Gastrocnemius medialis (tissue), 4 donors: ENCODE measurements around the gene SLC30A7. TPM values are rescaled to one million over a fixed set of nuclear protein-coding genes. Genes with fewer than 3 reads are reported as not detected.

Experiments
- ATAC-seq, 2 donors: fragments of 150-250 bp; one replicate each; pipeline ENCODE4 v1.9.1; 2016
- DNase-seq, 2 donors: peaks; one replicate each; pipeline ENCODE4 v3.0.0-alpha.2; 2019
- H3K27ac ChIP-seq, 4 donors: fragments of 200-600 bp; sonication (generic); 1 replicate in 1 of 4; 2 replicates in 3 of 4; pipeline ENCODE4 v1.5.1; 2016 to 2018; ENCODE audit warnings: mild to moderate bottlenecking in 2 of 4, moderate library complexity in 1 of 4
- H3K27me3 ChIP-seq, 3 donors: fragments of 200-600 bp; sonication (generic) in 2 of 3; 1 replicate in 1 of 3; 2 replicates in 2 of 3; pipeline versions ENCODE4 v1.5.1 to v1.6.0; 2016 to 2019; ENCODE audit warnings: mild to moderate bottlenecking in 1 of 3, moderate library complexity in 1 of 3
- H3K36me3 ChIP-seq, 2 donors: fragments of 200-600 bp; sonication (generic) in 1 of 2; one replicate each; pipeline ENCODE4 v1.5.1; 2017 to 2018
- H3K4me1 ChIP-seq, 2 donors: fragments of 200-600 bp; sonication (generic) in 1 of 2; one replicate each; pipeline ENCODE4 v1.5.1; 2016 to 2017; ENCODE audit warnings: mild to moderate bottlenecking in 2 of 2
- H3K4me3 ChIP-seq, 4 donors: fragments of 200-600 bp; sonication (generic) in 3 of 4; 1 replicate in 1 of 4; 2 replicates in 3 of 4; pipeline ENCODE4 v1.5.1; 2016 to 2019; ENCODE audit warnings: mild to moderate bottlenecking in 2 of 4
- H3K9me3 ChIP-seq, 3 donors: fragments of 200-600 bp; sonication (generic) in 2 of 3; 1 replicate in 1 of 3; 2 replicates in 2 of 3; pipeline ENCODE4 v1.5.1; 2016 to 2019
- POLR2A ChIP-seq, 2 donors: fragments of 450-650 bp; IDR thresholded peaks; one replicate each; pipeline ENCODE4 v1.6.1; 2017; ENCODE audit warnings: antibody characterized with exemption in 2 of 2, mild to moderate bottlenecking in 2 of 2, moderate library complexity in 2 of 2
- in situ Hi-C, 4 donors: fragments of 200-750 bp; cut with MboI; loops; one replicate each; pipeline versions ENCODE4 v1.15.0 to v1.8.0; 2017; ENCODE audit warnings: low sequenced_read_pairs in 4 of 4
- intact Hi-C: fragments of 100-400 bp; cut with DNase I; formaldehyde crosslinking; loops from one replicate; pipeline ENCODE4 v1.15.1; 2023; ENCODE audit warnings: low total_unique reads
- total RNA-seq, 4 donors: library from RNA; depleted of rRNA; stranded (reverse); fragments of >200 nt; gene quantifications; one replicate each; pipeline versions ENCODE4 v1.1.0 to v1.2.3, GENCODE V29; 2016
- TF ChIP-seq, protein P1 (sequence below), 5 experiments: fragments of 450-650 bp in 3 of 5; fragments of 200-600 bp in 2 of 5; sonication (generic) in 2 of 5; IDR thresholded peaks in 4 of 5; conservative IDR thresholded peaks in 1 of 5; 1 replicate in 4 of 5; 2 replicates in 1 of 5; pipeline ENCODE4 v1.5.1; 2016 to 2019; ENCODE audit warnings: antibody characterized with exemption in 5 of 5, mild to moderate bottlenecking in 3 of 5, moderate library complexity in 3 of 5

Gene SLC30A7
- total RNA-seq, 4 donors from 2014 or later: 1.5 to 6.2 (median 3.5) TPM

DNA sequence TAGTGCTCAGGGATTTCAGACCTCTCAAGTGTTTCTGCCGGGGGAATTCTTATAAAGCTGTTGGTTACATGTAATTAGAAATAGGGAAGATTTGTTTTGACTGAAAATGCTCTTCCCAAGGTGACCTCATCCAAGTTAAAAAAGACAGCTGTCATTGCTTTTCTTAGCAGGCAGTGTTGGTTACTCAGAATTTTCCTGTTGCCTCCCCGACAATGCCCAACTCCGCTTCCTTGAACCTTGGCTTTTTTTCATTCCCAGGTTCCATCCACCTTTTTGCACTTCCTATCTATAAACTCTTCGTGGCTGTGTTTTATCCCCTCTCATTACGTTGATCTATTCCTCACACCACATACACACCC is 130.5 kb downstream of the SLC30A7 start:
- in situ Hi-C loops: no loop called here

DNA sequence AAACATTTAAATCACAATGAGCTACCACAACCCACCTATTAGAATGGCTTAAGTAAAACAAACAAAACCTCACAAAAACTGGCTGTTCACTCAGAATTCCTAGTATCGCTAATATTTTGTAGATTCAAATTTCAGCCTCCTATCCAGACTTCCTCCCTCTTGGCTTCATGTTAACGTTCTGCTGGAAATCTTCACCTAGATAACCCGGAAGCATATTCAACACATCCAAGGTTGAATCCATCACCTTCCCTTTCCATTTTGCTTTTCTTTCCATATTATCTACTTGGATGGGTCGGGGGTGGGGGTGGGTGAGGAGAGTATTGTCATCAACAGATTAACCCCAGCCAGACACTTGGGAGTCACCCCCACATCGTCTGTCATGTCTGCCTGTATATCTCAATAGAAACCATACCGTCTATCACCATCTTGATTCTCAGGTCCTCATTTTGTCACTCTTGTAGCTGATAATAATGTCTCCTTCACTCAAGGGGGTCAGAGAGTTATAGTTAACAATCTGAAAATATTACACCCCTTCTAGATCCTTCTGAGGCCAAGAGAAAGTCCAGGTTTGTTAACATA is 131.4 kb downstream of the SLC30A7 start:
- H3K36me3 ChIP-seq: no peaks in the 10 kb centered on the region
- TF ChIP-seq, protein P1, sequence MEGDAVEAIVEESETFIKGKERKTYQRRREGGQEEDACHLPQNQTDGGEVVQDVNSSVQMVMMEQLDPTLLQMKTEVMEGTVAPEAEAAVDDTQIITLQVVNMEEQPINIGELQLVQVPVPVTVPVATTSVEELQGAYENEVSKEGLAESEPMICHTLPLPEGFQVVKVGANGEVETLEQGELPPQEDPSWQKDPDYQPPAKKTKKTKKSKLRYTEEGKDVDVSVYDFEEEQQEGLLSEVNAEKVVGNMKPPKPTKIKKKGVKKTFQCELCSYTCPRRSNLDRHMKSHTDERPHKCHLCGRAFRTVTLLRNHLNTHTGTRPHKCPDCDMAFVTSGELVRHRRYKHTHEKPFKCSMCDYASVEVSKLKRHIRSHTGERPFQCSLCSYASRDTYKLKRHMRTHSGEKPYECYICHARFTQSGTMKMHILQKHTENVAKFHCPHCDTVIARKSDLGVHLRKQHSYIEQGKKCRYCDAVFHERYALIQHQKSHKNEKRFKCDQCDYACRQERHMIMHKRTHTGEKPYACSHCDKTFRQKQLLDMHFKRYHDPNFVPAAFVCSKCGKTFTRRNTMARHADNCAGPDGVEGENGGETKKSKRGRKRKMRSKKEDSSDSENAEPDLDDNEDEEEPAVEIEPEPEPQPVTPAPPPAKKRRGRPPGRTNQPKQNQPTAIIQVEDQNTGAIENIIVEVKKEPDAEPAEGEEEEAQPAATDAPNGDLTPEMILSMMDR (IDR thresholded peaks at IDR 0.05 in 4 of 5, conservative IDR thresholded peaks at IDR 0.05 in 1 of 5): no peak
- TF ChIP-seq POLR2A (IDR thresholded peaks at IDR 0.05): no peak
- H3K4me3 ChIP-seq: no peak overlapping the region
- no peaks in the 10 kb centered on the region for H3K9me3 ChIP-seq
- ATAC-seq (no peak), DNase-seq (no peak)
- peaks cover 22 to 29% of the 10 kb centered on the region in 2 donors for H3K4me1 ChIP-seq
- H3K27me3 ChIP-seq: no peaks in the 10 kb centered on the region
- in situ Hi-C loops: no loop called here
- intact Hi-C loops: loop anchor here (5.0 kb wide), 1 partner anchor 210 kb away; the partner anchor contains the start of gene S1PR1
- peak overlapping the region in 2 of 4 donors; percentile 93 to 95 for H3K27ac ChIP-seq

More for the DNA sequence above, 130.5 kb downstream of the SLC30A7 start:
- no peaks in the 10 kb centered on the region for H3K9me3 ChIP-seq
- H3K4me3 ChIP-seq: peak overlapping the region; percentile 73 to 87 (median 82)
- TF ChIP-seq, protein P1 (IDR thresholded peaks at IDR 0.05 in 4 of 5, conservative IDR thresholded peaks at IDR 0.05 in 1 of 5): no peak
- TF ChIP-seq POLR2A (IDR thresholded peaks at IDR 0.05): no peak
- H3K36me3 ChIP-seq: no peaks in the 10 kb centered on the region
- intact Hi-C loops: loop anchor here (5.0 kb wide), 1 partner anchor 211 kb away; the partner anchor contains the start of gene S1PR1
- peak overlapping the region; percentile 92 to 95 (median 94) for H3K27ac ChIP-seq
- H3K4me1 ChIP-seq: peaks cover 28 to 34% of the 10 kb centered on the region in 2 donors
- H3K27me3 ChIP-seq: no peaks in the 10 kb centered on the region
- ATAC-seq (no peak), DNase-seq (no peak)

DNA sequence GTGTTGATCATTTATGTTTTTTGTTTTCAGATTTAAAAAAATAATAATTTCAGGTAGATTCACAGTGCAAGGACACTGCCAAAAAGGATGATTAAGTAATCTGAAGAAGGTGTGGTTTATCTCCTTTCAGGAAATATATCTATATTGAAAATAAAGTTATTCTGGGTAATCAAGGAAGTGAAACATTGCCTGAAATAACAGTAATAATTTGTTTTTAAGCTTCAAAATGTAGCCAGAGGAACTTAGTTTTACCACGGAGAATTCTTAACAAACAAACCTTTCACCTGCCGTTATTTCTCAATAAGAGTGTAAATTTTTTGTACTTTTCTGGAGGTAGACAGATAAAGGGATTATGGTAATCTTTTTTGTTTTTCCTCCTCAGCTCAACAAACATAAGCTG is 132.6 kb downstream of the SLC30A7 start:
- no peak overlapping the region for H3K27ac ChIP-seq
- no peak for DNase-seq
- in situ Hi-C loops (no loop called here), intact Hi-C loops (loop anchor here (5.0 kb wide), 1 partner anchor 209 kb away; the partner anchor contains the start of gene S1PR1)
- H3K36me3 ChIP-seq: no peaks in the 10 kb centered on the region
- no peaks in the 10 kb centered on the region for H3K9me3 ChIP-seq
- H3K27me3 ChIP-seq: no peaks in the 10 kb centered on the region
- no peak for TF ChIP-seq POLR2A (IDR thresholded peaks at IDR 0.05)
- TF ChIP-seq, protein P1 (IDR thresholded peaks at IDR 0.05 in 4 of 5, conservative IDR thresholded peaks at IDR 0.05 in 1 of 5): no peak
- no peak overlapping the region for H3K4me3 ChIP-seq
- H3K4me1 ChIP-seq: peaks cover 22 to 24% of the 10 kb centered on the region in 2 donors
- ATAC-seq: no peak

DNA sequence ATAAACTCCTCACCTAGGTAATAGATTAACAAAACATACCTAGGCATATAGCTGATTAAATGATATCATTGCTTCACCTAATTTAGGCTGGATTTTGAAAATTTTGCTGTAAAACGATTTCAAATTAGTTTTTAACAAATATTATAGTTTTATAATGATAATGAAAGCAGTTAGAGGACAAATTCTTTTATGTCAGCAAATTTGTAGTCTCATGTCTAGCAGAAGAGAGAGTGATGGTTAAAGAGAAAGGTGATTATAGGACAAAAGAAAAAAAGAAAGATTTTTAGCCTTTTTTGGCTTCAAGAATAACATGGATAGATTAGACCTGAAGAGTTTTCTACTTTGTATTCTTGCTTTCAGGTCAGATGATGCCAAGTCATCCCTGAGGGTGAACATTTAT is 133.3 kb downstream of the SLC30A7 start:
- intact Hi-C loops (loop anchor here (5.0 kb wide), 1 partner anchor 208 kb away; the partner anchor contains the start of gene S1PR1), in situ Hi-C loops (no loop called here)
- no peak for ATAC-seq
- no peaks in the 10 kb centered on the region for H3K27me3 ChIP-seq
- no peak overlapping the region for H3K4me3 ChIP-seq
- no peaks in the 10 kb centered on the region for H3K36me3 ChIP-seq
- H3K9me3 ChIP-seq: no peaks in the 10 kb centered on the region
- DNase-seq: no peak
- no peak for TF ChIP-seq POLR2A (IDR thresholded peaks at IDR 0.05)
- H3K4me1 ChIP-seq: peaks cover 17 to 19% of the 10 kb centered on the region in 2 donors
- H3K27ac ChIP-seq: no peak overlapping the region

DNA sequence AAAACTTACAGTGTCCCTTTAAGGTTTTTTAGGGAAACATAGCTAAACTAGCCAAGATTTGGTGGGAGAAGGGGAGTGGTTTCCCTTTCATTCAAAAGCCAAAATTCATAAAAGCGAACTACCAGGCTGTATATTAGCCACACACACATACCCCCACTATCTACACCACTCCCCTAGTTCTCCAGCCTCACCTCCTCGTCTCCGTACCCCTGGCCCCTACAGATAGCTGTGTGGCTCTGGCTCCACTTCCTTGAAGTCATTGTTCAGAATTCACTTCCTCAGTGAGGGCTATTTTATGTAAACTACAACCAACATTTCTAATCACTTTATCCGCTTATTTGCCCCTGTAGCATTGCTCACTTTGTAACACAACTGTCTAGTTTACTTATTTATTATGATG is 135.0 kb downstream of the SLC30A7 start:
- in situ Hi-C loops: no loop called here
- TF ChIP-seq, protein P1 (IDR thresholded peaks at IDR 0.05 in 4 of 5, conservative IDR thresholded peaks at IDR 0.05 in 1 of 5): no peak
- TF ChIP-seq POLR2A (IDR thresholded peaks at IDR 0.05): no peak
- H3K36me3 ChIP-seq: no peaks in the 10 kb centered on the region
- H3K4me1 ChIP-seq: peaks cover 6 to 8% of the 10 kb centered on the region in 2 donors
- no peak overlapping the region for H3K4me3 ChIP-seq
- intact Hi-C loops: loop anchor here (10.0 kb wide), 1 partner anchor 254 kb away; no protein-coding TSS in a partner anchor
- no peak for DNase-seq
- no peaks in the 10 kb centered on the region for H3K27me3 ChIP-seq
- H3K27ac ChIP-seq: no peak overlapping the region
- ATAC-seq: no peak
- H3K9me3 ChIP-seq: no peaks in the 10 kb centered on the region

Other genes with a start within 250 kb of the SLC30A7 start
- 1 to 10 TPM in 3 of 4 donors, under 1 TPM in 1; 0.72 to 2.4 (median 1.4) TPM for gene VCAM1, start 176.3 kb upstream of the SLC30A7 start, total RNA-seq
- gene EXTL2, start 1.2 kb upstream of the SLC30A7 start, total RNA-seq: 1 to 10 TPM; 1.7 to 4.9 (median 3.4) TPM
- gene DPH5, start 129.7 kb downstream of the SLC30A7 start, total RNA-seq: 10 to 100 TPM in 3 of 4 donors, 1 to 10 TPM in 1; 9.4 to 30.0 (median 22.2) TPM